GM12874 (cell line): ENCODE results near the gene COG4.
A peak's percentile ranks its signal among the peaks of the same experiment; 100 is the strongest.

Source experiments
- TF ChIP-seq, protein P1 (sequence below): IDR thresholded peaks from 2 replicates; pipeline ENCODE4 v1.5.1; 2011; ENCODE audit warnings: low read depth, mild to moderate bottlenecking, control low read depth, low read length, moderate library complexity; ENCODE audit not compliant: insufficient read depth

COG4 gene

GRCh38 chr16:70548936-70549335, 25.6 kb upstream of the COG4 start:
- TF ChIP-seq, protein P1, sequence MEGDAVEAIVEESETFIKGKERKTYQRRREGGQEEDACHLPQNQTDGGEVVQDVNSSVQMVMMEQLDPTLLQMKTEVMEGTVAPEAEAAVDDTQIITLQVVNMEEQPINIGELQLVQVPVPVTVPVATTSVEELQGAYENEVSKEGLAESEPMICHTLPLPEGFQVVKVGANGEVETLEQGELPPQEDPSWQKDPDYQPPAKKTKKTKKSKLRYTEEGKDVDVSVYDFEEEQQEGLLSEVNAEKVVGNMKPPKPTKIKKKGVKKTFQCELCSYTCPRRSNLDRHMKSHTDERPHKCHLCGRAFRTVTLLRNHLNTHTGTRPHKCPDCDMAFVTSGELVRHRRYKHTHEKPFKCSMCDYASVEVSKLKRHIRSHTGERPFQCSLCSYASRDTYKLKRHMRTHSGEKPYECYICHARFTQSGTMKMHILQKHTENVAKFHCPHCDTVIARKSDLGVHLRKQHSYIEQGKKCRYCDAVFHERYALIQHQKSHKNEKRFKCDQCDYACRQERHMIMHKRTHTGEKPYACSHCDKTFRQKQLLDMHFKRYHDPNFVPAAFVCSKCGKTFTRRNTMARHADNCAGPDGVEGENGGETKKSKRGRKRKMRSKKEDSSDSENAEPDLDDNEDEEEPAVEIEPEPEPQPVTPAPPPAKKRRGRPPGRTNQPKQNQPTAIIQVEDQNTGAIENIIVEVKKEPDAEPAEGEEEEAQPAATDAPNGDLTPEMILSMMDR, result no peak

GRCh38 chr16:70544548-70544947, 21.2 kb upstream of the COG4 start:
- TF ChIP-seq, protein P1, result no peak

DNA sequence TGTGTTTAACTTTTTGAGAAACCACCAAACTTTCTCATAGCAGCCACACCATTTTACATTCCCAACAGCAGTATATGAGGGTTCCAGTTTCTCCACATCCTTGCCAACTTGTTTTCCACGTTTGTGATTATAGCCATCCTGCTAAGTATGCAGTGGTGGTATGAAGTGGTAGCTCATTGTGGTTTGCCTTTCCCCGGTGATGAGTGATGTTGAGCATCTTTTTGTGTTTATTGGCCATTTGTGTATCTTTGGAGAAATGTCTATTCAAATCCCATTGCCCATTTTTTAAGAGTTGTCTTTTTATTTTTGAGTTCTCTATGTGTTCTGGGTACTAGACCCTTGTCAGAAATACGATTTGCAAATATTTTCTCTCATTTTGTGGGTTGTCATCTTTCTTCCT, 17.6 kb upstream of the COG4 start:
- TF ChIP-seq, protein P1, result no peak

- TF ChIP-seq, protein P1, result no peak
Measured at GRCh38 chr16:70534971-70535370, 11.6 kb upstream of the COG4 start.

- TF ChIP-seq, protein P1, result peak; percentile 20; the same call in 1 of the 2 replicates
Measured at GRCh38 chr16:70529051-70529777, 5.9 kb upstream of the COG4 start.

DNA sequence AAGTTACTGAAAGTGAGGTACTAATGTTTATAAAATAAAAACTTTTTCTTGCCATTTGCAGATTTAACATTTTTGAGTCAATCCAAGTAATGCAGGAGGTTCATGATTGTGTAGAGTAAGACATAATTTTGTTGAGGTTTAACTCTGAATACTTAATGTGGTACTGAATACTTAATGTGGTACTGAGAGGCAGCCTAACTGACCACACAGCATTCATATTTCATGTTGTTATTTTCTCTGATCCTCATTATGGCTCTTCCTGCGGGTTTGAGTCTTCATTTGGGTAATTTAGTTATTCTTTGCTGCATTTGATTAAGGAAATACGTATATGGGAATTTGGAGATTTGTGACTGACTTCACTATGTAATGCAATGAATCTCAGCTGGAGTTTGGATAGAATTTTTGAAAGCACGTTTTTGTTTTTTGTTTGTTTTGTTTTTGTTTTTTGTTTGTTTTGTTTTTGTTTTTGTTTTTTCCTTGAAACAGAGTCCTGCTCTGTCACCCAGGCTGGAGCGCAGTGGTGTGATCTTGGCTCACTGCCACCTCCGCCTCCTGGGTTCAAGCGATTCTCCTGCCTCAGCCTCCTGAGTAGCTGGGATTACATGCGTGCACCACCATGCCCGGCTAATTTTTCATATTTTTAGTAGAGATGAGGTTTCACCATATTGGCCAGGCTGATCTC, 4.1 kb upstream of the COG4 start:
- TF ChIP-seq, protein P1, result no peak

GRCh38 chr16:70526403-70526802, 3.0 kb upstream of the COG4 start:
- TF ChIP-seq, protein P1, result no peak
